ENCODE results near the gene GALNT13.

Gene GALNT13

DNA sequence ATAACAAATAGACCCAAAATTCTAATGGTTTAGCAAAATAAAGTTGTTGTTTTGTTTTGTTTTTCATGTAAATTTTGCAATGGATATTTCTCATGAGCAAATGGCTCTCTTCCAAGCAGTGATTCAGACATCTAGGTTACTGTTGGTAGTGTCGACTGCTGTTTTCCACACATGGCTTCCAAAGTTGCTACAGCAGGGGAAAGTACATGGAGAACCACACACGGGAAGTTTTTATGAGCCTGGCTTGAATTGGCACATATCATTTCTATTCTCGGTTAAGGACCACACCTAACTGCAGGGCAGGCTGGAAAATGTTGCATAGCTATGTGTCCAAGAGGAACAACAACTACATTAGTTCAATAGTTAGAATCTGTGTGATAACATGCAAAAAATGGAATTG is 262.1 kb downstream of the GALNT13 start:
- no peak for DNase-seq

- DNase-seq: no peak
Measured at GRCh38 chr2:154140249-154141025, 268.7 kb downstream of the GALNT13 start.

DNA sequence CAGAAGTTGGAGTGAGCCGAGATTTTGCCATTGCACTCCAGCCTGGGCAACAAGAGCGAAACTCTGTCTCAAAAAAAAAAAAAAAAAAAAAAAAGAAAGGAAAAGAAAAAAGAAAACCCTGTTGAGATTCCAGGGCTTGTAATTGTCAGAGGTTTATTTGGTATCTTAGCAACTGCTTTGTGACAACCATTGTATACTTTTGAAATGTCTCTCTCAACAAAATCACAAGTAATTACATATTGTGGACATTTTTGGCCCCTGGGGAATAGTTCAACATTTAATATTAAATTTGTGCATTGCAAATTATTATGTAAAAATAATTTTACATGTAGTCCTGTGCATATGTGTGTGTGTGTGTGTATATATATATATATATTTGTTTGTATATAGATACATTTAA is 270.8 kb downstream of the GALNT13 start:
- DNase-seq: no peak

- DNase-seq: no peak
Measured at GRCh38 chr2:154143105-154143504, 271.4 kb downstream of the GALNT13 start.

GRCh38 chr2:154158101-154158500 is 286.4 kb downstream of the GALNT13 start:
- no peak for DNase-seq

- no peak for DNase-seq
Measured at GRCh38 chr2:154161286-154161685, 289.6 kb downstream of the GALNT13 start.

DNA sequence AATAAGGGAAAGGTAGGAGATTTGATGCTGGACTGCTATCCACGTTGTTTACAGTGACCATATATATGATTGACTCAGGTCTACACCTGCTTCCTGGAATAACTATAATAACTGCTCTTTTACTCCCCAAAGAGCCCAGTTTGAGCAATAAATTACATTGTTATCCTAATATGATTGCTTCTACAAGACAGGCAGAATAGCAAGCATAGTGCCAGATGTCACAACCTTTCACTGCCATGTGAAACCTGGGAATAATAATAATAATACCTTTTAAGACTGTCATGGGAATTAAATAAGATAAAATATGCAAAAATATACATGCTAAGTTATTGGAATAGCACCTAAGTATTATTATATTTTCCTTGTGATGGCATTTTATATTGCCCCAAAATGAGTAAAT is 298.7 kb downstream of the GALNT13 start:
- no peak for DNase-seq

DNA sequence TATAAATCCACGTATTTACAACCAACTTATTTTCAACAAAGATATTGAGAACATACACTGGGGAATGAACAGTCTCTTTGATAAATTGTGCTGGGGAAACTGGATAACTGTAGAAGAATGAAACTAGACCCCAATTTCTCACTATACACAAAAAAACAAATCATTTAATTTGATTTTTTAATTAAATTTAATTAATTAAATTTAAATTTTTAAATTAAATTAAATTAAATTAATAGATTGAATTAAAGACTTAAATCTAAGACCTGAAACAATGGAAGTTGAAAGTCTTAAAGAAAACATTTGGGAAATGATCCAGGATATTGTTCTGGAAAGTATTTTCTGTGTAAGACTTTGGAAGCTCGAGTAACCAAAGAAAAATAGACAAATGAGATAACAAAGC is 301.4 kb downstream of the GALNT13 start:
- no peak for DNase-seq

GRCh38 chr2:154173919-154174318 is 302.2 kb downstream of the GALNT13 start:
- no peak for DNase-seq

DNA sequence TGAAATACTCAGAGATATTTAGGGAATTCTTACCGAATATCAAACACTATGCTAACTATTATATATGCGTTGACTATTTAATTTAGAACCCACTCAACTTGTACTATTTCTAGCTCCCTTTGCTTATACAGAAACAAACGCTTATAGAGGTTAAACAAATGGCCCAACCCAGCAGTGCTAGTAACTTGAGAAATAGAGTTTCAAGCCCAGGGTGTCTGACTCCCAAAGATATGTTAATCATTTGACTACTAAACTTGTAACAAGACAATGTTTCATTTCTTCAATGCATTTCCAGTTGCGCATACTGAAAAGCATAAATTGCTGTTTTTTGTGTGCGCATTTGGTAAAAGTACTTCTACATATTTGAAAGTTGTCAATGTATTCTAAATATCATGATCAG is 310.3 kb downstream of the GALNT13 start:
- DNase-seq: no peak

- no peak for DNase-seq
Measured at GRCh38 chr2:154187948-154188347, 316.2 kb downstream of the GALNT13 start.

DNA sequence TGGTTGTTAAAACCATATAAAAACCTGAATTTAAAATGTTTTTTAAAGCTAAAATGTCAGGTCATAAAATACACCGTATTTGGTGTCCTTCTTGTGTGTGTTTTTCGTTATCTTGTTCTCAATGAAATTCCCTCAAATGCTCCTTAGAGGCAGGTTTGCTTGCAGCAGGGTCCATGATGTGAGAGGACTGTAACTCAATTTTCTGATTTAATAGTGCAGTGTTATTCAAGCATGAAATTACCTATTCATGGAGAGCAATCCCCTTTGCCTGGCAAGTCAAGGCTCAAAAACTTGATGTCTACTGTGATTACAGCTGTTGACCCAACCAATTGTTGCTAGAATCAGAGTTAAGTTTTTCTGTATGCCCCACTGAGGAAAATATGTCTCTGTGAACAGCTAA is 318.2 kb downstream of the GALNT13 start:
- DNase-seq: no peak

DNA sequence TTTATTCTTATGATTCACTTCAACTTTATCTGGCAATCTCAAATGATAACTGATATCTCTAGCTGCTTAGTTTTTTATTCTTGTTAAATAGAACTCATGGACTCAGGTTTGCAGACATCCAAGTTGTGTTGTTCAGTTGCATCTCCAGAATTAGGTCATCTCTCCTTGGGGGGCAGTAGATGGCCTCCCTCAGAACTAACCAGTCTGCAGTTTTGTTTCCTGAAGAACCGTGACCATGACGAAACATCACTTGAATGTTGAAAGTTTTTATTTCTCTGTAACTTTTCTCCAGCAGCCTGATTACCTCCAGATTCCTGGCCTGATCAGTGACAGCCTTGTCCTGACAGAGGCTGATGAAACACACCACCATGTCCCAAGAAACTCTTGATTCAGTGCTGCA is 321.5 kb downstream of the GALNT13 start:
- no peak for DNase-seq

GRCh38 chr2:154194909-154195643 is 323.4 kb downstream of the GALNT13 start:
- DNase-seq: no peak

GRCh38 chr2:154195644-154196195 is 324.0 kb downstream of the GALNT13 start:
- DNase-seq: no peak

- no peak for DNase-seq
Measured at GRCh38 chr2:154198866-154199265, 327.1 kb downstream of the GALNT13 start.

DNA sequence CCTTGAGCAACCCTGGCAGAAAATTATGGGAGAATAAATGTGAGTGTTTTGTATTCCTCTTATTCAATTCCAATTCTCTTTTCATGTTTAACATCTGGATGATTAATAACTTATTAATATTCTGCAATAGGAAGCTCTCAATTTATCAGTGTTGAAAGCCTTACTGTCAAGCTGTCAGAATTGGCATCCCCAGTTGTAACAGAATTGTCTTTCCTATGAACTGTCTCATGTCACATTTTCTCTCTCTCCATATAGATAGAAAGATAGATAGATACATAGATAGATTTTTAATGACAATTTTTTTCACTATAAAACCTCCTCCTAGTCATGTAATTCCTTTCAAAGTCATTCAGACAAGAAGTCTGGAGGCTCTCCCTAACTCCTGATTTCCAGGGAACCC is 331.5 kb downstream of the GALNT13 start:
- DNase-seq: no peak

DNA sequence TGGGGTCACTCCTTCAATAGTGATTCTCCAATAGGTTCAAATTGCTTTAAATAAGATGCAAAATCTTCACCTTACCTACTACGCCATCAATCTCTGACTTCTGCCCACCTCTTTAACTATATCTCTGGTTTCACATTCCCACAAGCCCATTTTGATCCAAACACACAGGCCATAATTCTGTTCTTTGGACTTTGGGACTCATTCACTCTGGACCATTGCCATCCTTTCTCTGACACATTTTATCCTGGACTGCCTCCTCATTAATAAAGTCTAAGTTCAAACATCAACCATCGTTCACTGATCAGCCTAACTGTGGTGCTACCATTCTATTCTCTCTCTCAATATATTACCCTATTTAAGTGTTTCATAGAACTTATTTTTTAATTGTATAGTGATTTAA is 332.2 kb downstream of the GALNT13 start:
- DNase-seq: no peak

- no peak for DNase-seq
Measured at GRCh38 chr2:154207288-154208047, 335.7 kb downstream of the GALNT13 start.

DNA sequence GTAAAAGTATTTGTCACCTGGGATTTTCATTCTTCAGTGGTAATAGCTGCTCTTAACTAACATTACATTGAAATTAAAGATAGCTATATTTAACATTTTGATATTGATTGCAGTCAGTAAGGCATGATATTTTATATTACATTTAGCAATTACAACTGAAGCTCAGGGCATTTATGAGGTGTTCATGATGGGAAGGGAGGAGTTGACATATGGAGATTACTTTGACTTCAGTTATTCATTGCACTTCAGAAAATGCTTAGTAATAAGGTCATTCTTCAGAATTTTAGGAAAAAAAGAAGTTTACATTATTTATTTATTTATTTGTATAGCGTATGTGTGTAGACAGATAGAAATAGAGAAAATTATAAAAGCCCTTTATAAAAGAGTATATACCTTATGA is 352.0 kb downstream of the GALNT13 start:
- DNase-seq: no peak

- DNase-seq: no peak
Measured at GRCh38 chr2:154226931-154227330, 355.2 kb downstream of the GALNT13 start.

DNA sequence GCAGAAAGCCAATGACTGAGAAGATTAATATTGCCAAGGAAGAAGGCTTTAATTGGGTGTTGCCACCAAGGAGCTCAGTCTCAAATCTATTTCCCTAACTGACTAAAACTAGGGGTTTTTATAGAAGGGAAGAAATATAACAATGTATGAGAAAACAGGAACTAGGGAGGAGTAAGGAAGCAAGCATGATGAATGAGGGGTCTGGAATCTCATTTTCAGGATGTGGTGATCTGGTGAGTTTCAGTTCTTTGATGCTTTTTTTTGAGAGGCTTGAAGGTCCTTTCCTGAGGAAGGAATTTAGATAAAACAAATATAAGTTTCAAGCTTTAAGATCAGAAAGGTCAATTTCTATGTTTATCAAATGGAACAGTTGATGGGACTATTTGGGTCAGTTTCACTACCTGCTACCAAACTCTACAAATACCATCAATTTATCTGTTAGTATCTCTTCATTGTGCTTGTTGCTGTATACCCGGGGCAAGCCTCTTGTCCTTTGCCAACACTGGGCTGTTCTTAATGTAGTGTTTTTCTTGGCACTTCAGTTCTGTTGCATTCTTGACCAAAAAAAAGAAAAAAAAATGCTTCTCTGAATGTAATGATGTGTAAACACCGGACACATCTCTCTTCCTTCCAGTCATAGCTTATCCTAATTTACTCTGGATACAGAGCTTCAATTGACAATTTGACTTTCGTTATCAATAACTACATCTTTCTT is 357.0 kb downstream of the GALNT13 start:
- DNase-seq: no peak

- no peak for DNase-seq
Measured at GRCh38 chr2:154229966-154230365, 358.2 kb downstream of the GALNT13 start.
